CD4-positive, alpha-beta T cell (primary cell): Measurements from ENCODE around the gene MBTD1. TPM values are rescaled to one million over a fixed set of nuclear protein-coding genes. Genes with fewer than 3 reads are reported as not detected.

Experiments used
- ATAC-seq: fragments of 200-7000 bp; cut with Tn5 transposase; one replicate; pipeline ENCODE4 v1.10.0; 2022; ENCODE audit warnings: mild to moderate bottlenecking; ENCODE audit not compliant: poor library complexity
- CTCF ChIA-PET: fragments of 350-600 bp; sonication (Branson Sonifier 250); formaldehyde crosslinking; loops from one replicate; lab custom pipeline; 2021; ENCODE audit warnings: antibody characterized with exemption, inconsistent platforms; lab: Charles Lee
- POLR2A ChIA-PET: fragments of 350-600 bp; sonication (Branson Sonifier 250); formaldehyde crosslinking; loops from one replicate; lab custom pipeline; 2021; ENCODE audit warnings: antibody characterized with exemption, inconsistent platforms; lab: Charles Lee
- DNase-seq, 14 experiments: peaks; one replicate each; pipeline ENCODE4 v3.0.0-alpha.2; 2013 to 2020; ENCODE audit warnings: mixed read lengths in 2 of 14
- H3K27ac ChIP-seq, 2 donors: one replicate each; pipeline versions ENCODE4 v1.5.1 to v1.7.0; 2013; ENCODE audit warnings: low read length in 2 of 2, low read depth in 1 of 2, mild to moderate bottlenecking in 1 of 2
- H3K27me3 ChIP-seq, 2 experiments: 1 replicate in 1 of 2; 2 replicates in 1 of 2; pipeline versions ENCODE4 v1.6.1 to v1.7.0; 2013; ENCODE audit warnings: low read length in 2 of 2, control low read depth in 1 of 2, mild to moderate bottlenecking in 1 of 2, moderate library complexity in 1 of 2; ENCODE audit not compliant: insufficient read depth in 2 of 2, control insufficient read depth in 1 of 2
- H3K36me3 ChIP-seq: one replicate; pipeline ENCODE4 v1.6.1; 2013; ENCODE audit warnings: low read length, control low read depth; ENCODE audit not compliant: insufficient read depth
- H3K4me1 ChIP-seq: one replicate; pipeline ENCODE4 v1.6.1; 2013; ENCODE audit warnings: low read length, control low read depth; ENCODE audit not compliant: insufficient read depth
- H3K4me3 ChIP-seq: one replicate; pipeline ENCODE4 v1.5.1; 2013; ENCODE audit warnings: mild to moderate bottlenecking, low read length, moderate library complexity
- H3K9me3 ChIP-seq, 2 experiments: 1 replicate in 1 of 2; 2 replicates in 1 of 2; pipeline versions ENCODE4 v1.6.1 to v1.7.0; 2013; ENCODE audit warnings: low read length in 2 of 2, mild to moderate bottlenecking in 2 of 2, control low read depth in 1 of 2, moderate library complexity in 1 of 2; ENCODE audit not compliant: control insufficient read depth in 1 of 2, insufficient read depth in 1 of 2
- H3K27ac Mint-ChIP-seq: one replicate; pipeline ENCODE4 v1.8.0; 2020; ENCODE audit warnings: mixed read lengths
- H3K27me3 Mint-ChIP-seq: one replicate; pipeline ENCODE4 v1.8.0; 2021; ENCODE audit warnings: mixed read lengths
- H3K36me3 Mint-ChIP-seq: one replicate; pipeline ENCODE4 v1.8.0; 2021; ENCODE audit warnings: low read depth, mixed read lengths
- H3K4me1 Mint-ChIP-seq: one replicate; pipeline ENCODE4 v1.8.0; 2021; ENCODE audit warnings: low read depth, mixed read lengths
- H3K4me3 Mint-ChIP-seq: one replicate; pipeline ENCODE4 v1.8.0; 2020; ENCODE audit warnings: mild to moderate bottlenecking, mixed read lengths
- H3K9me3 Mint-ChIP-seq: one replicate; pipeline ENCODE4 v1.8.0; 2020; ENCODE audit warnings: mixed read lengths
- CTCF ChIP-seq: fragments of 200-600 bp; IDR thresholded peaks from one replicate; pipeline ENCODE4 v1.8.0; 2022; ENCODE audit warnings: antibody characterized with exemption, mild to moderate bottlenecking
- intact Hi-C, 2 experiments: fragments of 100-400 bp; cut with DNase I in 1 of 2; cut with micrococcal nuclease in 1 of 2; formaldehyde crosslinking; loops; one replicate each; pipeline versions ENCODE4 v1.15.1 to v1.9.0; 2023 to 2025; cut with DNase I, micrococcal nuclease
- total RNA-seq, 174 experiments: library from RNA in 2 of 174; stranded (reverse) in 2 of 174; gene quantifications; one replicate each; pipeline ENCODE4 v1.2.3 and lab custom pipeline; 2021 to 2026

MBTD1 gene
- total RNA-seq, 2 experiments from 2014 or later, result 23.0 TPM

GRCh38 chr17:51128076-51128475 is 131.8 kb downstream of the MBTD1 start:
- CTCF ChIA-PET, result no interaction called here
- no peak for TF ChIP-seq CTCF
- Histone ChIP-seq H3K4me1 (no peaks in the 10 kb centered on the region), H3K4me3 (no peak overlapping the region), H3K27ac (no peak overlapping the region), H3K36me3 (no peaks in the 10 kb centered on the region), H3K27me3 (no peaks in the 10 kb centered on the region), H3K9me3 (no peaks in the 10 kb centered on the region)
- Mint-ChIP-seq H3K4me3 (no peak overlapping the region), H3K4me1 (no peaks in the 10 kb centered on the region), H3K36me3 (no peaks in the 10 kb centered on the region), H3K27ac (no peak overlapping the region), H3K9me3 (no peaks in the 10 kb centered on the region), H3K27me3 (no peaks in the 10 kb centered on the region)
- intact Hi-C loops, result no loop called here
- DNase-seq (peak in 2 of 14 experiments; percentile 35 to 47), ATAC-seq (no peak)
- POLR2A ChIA-PET, result no interaction called here

Other genes with a start within 250 kb of the MBTD1 start
- gene SPAG9, start 139.2 kb downstream of the MBTD1 start, total RNA-seq, result 10 to 100 TPM; 60.2 to 64.6 TPM
- 10 to 100 TPM; 11.0 to 15.6 TPM for gene NME1, start 106.5 kb downstream of the MBTD1 start, total RNA-seq
- gene NME2, start 93.6 kb downstream of the MBTD1 start, total RNA-seq, result 100 to 1,000 TPM; 135 to 138 TPM
- gene UTP18, start 497 bp upstream of the MBTD1 start, total RNA-seq, result 10 to 100 TPM; 48.5 to 49.8 TPM